CD4-positive, alpha-beta T cell treated with Interferon gamma for 1 hour (primary cell): ENCODE data around the gene CAPN1.

ENCODE experiments used
- DNase-seq: peaks from one replicate; pipeline ENCODE4 v3.0.0-alpha.2; 2020

The CAPN1 gene

GRCh38 chr11:65204143-65204542 is 22.4 kb downstream of the CAPN1 start:
- no peak for DNase-seq

- DNase-seq = peak; percentile 24
These were observed 23.2 kb downstream of the CAPN1 start for GRCh38 chr11:65204646-65205601.

GRCh38 chr11:65205602-65205967 is 23.9 kb downstream of the CAPN1 start:
- DNase-seq = no peak

GRCh38 chr11:65206441-65206841 is 24.7 kb downstream of the CAPN1 start:
- DNase-seq = no peak

- no peak for DNase-seq
These were observed 25.2 kb downstream of the CAPN1 start for GRCh38 chr11:65206901-65207300.

- no peak for DNase-seq
These were observed 26.4 kb downstream of the CAPN1 start for GRCh38 chr11:65207918-65208784.

GRCh38 chr11:65208785-65209710 is 27.3 kb downstream of the CAPN1 start:
- DNase-seq = no peak

GRCh38 chr11:65209711-65210360 is 28.1 kb downstream of the CAPN1 start:
- no peak for DNase-seq

- DNase-seq = no peak
These were observed 28.6 kb downstream of the CAPN1 start for GRCh38 chr11:65210361-65210731.

- no peak for DNase-seq
These were observed 29.0 kb downstream of the CAPN1 start for GRCh38 chr11:65210748-65211147.

GRCh38 chr11:65211293-65212105 is 29.8 kb downstream of the CAPN1 start:
- DNase-seq = no peak

GRCh38 chr11:65212226-65212801 is 30.6 kb downstream of the CAPN1 start:
- DNase-seq = no peak

- peak; percentile 17 for DNase-seq
These were observed 31.8 kb downstream of the CAPN1 start for GRCh38 chr11:65213322-65214211.

- DNase-seq = no peak
These were observed 32.6 kb downstream of the CAPN1 start for GRCh38 chr11:65214212-65214845.

- no peak for DNase-seq
These were observed 33.8 kb downstream of the CAPN1 start for GRCh38 chr11:65215441-65216076.

GRCh38 chr11:65216830-65217229 is 35.1 kb downstream of the CAPN1 start:
- no peak for DNase-seq

GRCh38 chr11:65217441-65218423 is 36.0 kb downstream of the CAPN1 start:
- no peak for DNase-seq
